ENCODE measurements around the gene NALCN.

GRCh38 chr13:101202590-101202989 is 213.7 kb downstream of the NALCN start:
- TF ChIP-seq CTCF (IDR thresholded peaks at IDR 0.05) (no peak), POLR2A (IDR thresholded peaks at IDR 0.05) (no peak)

All from body of pancreas (tissue), 4 donors.